Mesendoderm (in vitro differentiated cells): Measurements from ENCODE around the gene LARP4B.

Experiments
- DNase-seq: peaks from one replicate; pipeline ENCODE4 v3.0.0; 2013
- H2AK5ac ChIP-seq: 2 replicates; pipeline ENCODE4 v1.6.1; 2013; ENCODE audit warnings: low read length, inconsistent platforms
- H2BK120ac ChIP-seq: 2 replicates; pipeline ENCODE4 v1.6.1; 2013; ENCODE audit warnings: low read depth, mild to moderate bottlenecking, low read length, moderate library complexity, mixed read lengths
- H2BK15ac ChIP-seq: replicated peaks from 2 replicates; pipeline ENCODE4 v1.6.1; 2013; ENCODE audit warnings: low read depth, mild to moderate bottlenecking, moderate library complexity
- H2BK5ac ChIP-seq: 2 replicates; pipeline ENCODE4 v1.6.1; 2013; ENCODE audit warnings: low read length, inconsistent platforms
- H3K18ac ChIP-seq: 2 replicates; pipeline ENCODE4 v1.6.1; 2013; ENCODE audit warnings: mild to moderate bottlenecking, low read length, mixed read lengths
- H3K23ac ChIP-seq: one replicate; pipeline ENCODE4 v1.6.1; 2013; ENCODE audit warnings: low read length
- H3K27ac ChIP-seq: 2 replicates; pipeline ENCODE4 v1.5.1; 2013; ENCODE audit warnings: low read depth, mild to moderate bottlenecking, inconsistent platforms, low read length, moderate library complexity
- H3K27me3 ChIP-seq: 2 replicates; pipeline ENCODE4 v1.6.1; 2013; ENCODE audit warnings: low read length, control low read depth, mild to moderate bottlenecking, inconsistent platforms; ENCODE audit not compliant: insufficient read depth, poor library complexity
- H3K36me3 ChIP-seq: 2 replicates; pipeline ENCODE4 v1.6.1; 2013; ENCODE audit warnings: low read length, inconsistent platforms; ENCODE audit not compliant: control insufficient read depth, insufficient read depth
- H3K4ac ChIP-seq: one replicate; pipeline ENCODE4 v1.6.1; 2013; ENCODE audit warnings: low read depth, mild to moderate bottlenecking, low read length, moderate library complexity
- H3K4me1 ChIP-seq: 2 replicates; pipeline ENCODE4 v1.6.1; 2013; ENCODE audit warnings: low read depth, low read length, inconsistent platforms; ENCODE audit not compliant: control insufficient read depth
- H3K4me2 ChIP-seq: 2 replicates; pipeline ENCODE4 v1.6.1; 2013; ENCODE audit warnings: low read length
- H3K4me3 ChIP-seq: 2 replicates; pipeline ENCODE4 v1.5.1; 2013; ENCODE audit warnings: mild to moderate bottlenecking, low read length
- H3K56ac ChIP-seq: one replicate; pipeline ENCODE4 v1.6.1; 2013; ENCODE audit warnings: low read length
- H3K79me1 ChIP-seq: 2 replicates; pipeline ENCODE4 v1.6.1; 2013; ENCODE audit warnings: low read length, inconsistent platforms
- H3K79me2 ChIP-seq: 2 replicates; pipeline ENCODE4 v1.6.1; 2013; ENCODE audit warnings: mild to moderate bottlenecking, low read length; ENCODE audit not compliant: control insufficient read depth, insufficient read depth
- H3K9ac ChIP-seq: 2 replicates; pipeline ENCODE4 v1.6.1; 2013; ENCODE audit warnings: low read length, inconsistent platforms
- H4K5ac ChIP-seq: one replicate; pipeline ENCODE4 v1.6.1; 2013; ENCODE audit warnings: low read length
- H4K8ac ChIP-seq: one replicate; pipeline ENCODE4 v1.6.1; 2013; ENCODE audit warnings: low read depth, mild to moderate bottlenecking, control low read depth, low read length, moderate library complexity
- WGBS: extraction: QIAGEN DNeasy Blood & Tissue Kit; methylation state at CpG from one replicate; pipeline ENCODE4 v1.1.7; 2013; ENCODE audit warnings: low lambda C conversion rate, missing lambda C conversion rate; ENCODE audit not compliant: insufficient coverage; ENCODE audit errors: extremely low coverage; 5-methylcytosine and 5-hydroxymethylcytosine counted together

The LARP4B gene

GRCh38 chr10:828191-828590 lies 103.3 kb downstream of the LARP4B start:
- H3K56ac ChIP-seq = no peak overlapping the region
- no peak overlapping the region for H4K8ac ChIP-seq
- no peak overlapping the region for H3K18ac ChIP-seq
- H2BK5ac ChIP-seq = no peak overlapping the region
- H2BK120ac ChIP-seq = no peak overlapping the region
- H3K36me3 ChIP-seq = peaks cover 15% of the 10 kb centered on the region
- H3K79me2 ChIP-seq = no peaks in the 10 kb centered on the region
- H3K9ac ChIP-seq = no peak overlapping the region
- no peak overlapping the region for H4K5ac ChIP-seq
- H3K4me3 ChIP-seq = no peak overlapping the region
- H3K27me3 ChIP-seq = no peaks in the 10 kb centered on the region
- no peak overlapping the region for H3K4me2 ChIP-seq
- H3K79me1 ChIP-seq = peaks cover 13% of the 10 kb centered on the region
- no peak overlapping the region for H2BK15ac ChIP-seq
- H3K27ac ChIP-seq = no peak overlapping the region
- no CpG with 5 or more reads among the region's 9 CpGs for WGBS
- H2AK5ac ChIP-seq = no peak overlapping the region
- no peak overlapping the region for H3K4ac ChIP-seq
- no peaks in the 10 kb centered on the region for H3K4me1 ChIP-seq
- no peak overlapping the region for H3K23ac ChIP-seq
- no peak for DNase-seq

GRCh38 chr10:824946-825345 lies 106.6 kb downstream of the LARP4B start:
- Histone ChIP-seq H3K27ac (no peak overlapping the region), H2BK15ac (no peak overlapping the region), H2BK120ac (no peak overlapping the region), H3K56ac (no peak overlapping the region), H3K27me3 (no peaks in the 10 kb centered on the region), H2BK5ac (no peak overlapping the region), H4K5ac (no peak overlapping the region), H3K79me1 (peaks cover 14% of the 10 kb centered on the region), H3K4me1 (no peaks in the 10 kb centered on the region), H3K9ac (no peak overlapping the region), H3K4ac (no peak overlapping the region), H3K4me2 (no peak overlapping the region), H3K18ac (no peak overlapping the region), H2AK5ac (no peak overlapping the region), H4K8ac (no peak overlapping the region), H3K4me3 (no peak overlapping the region), H3K79me2 (no peaks in the 10 kb centered on the region), H3K23ac (no peak overlapping the region), H3K36me3 (peaks cover 27% of the 10 kb centered on the region)
- WGBS = no CpG with 5 or more reads among the region's 7 CpGs
- no peak for DNase-seq

- no peaks in the 10 kb centered on the region for H3K79me2 ChIP-seq
- no peak overlapping the region for H4K8ac ChIP-seq
- no peak overlapping the region for H2BK15ac ChIP-seq
- no peak overlapping the region for H2AK5ac ChIP-seq
- H3K56ac ChIP-seq = no peak overlapping the region
- H3K18ac ChIP-seq = no peak overlapping the region
- H3K4me1 ChIP-seq = no peaks in the 10 kb centered on the region
- no peak for DNase-seq
- no peak overlapping the region for H3K9ac ChIP-seq
- no peak overlapping the region for H2BK120ac ChIP-seq
- H3K27ac ChIP-seq = no peak overlapping the region
- H3K36me3 ChIP-seq = peaks cover 30% of the 10 kb centered on the region
- H3K27me3 ChIP-seq = no peaks in the 10 kb centered on the region
- WGBS = no CpG with 5 or more reads among the region's 4 CpGs
- no peak overlapping the region for H3K4me3 ChIP-seq
- H2BK5ac ChIP-seq = no peak overlapping the region
- H3K4me2 ChIP-seq = no peak overlapping the region
- H3K79me1 ChIP-seq = peaks cover 14% of the 10 kb centered on the region
- H3K4ac ChIP-seq = no peak overlapping the region
- no peak overlapping the region for H4K5ac ChIP-seq
- H3K23ac ChIP-seq = no peak overlapping the region
These were observed 107.0 kb downstream of the LARP4B start for GRCh38 chr10:824497-824896.

- WGBS = no CpG with 5 or more reads among the region's 12 CpGs
- Histone ChIP-seq H3K79me2 (no peaks in the 10 kb centered on the region), H3K4ac (no peak overlapping the region), H2BK15ac (no peak overlapping the region), H3K9ac (no peak overlapping the region), H2BK5ac (no peak overlapping the region), H3K4me3 (no peak overlapping the region), H3K4me1 (no peaks in the 10 kb centered on the region), H3K27me3 (no peaks in the 10 kb centered on the region), H3K23ac (no peak overlapping the region), H3K18ac (no peak overlapping the region), H4K5ac (no peak overlapping the region), H3K36me3 (peaks cover 33% of the 10 kb centered on the region), H3K56ac (no peak overlapping the region), H2AK5ac (no peak overlapping the region), H3K27ac (no peak overlapping the region), H3K4me2 (no peak overlapping the region), H2BK120ac (no peak overlapping the region), H3K79me1 (peaks cover 9% of the 10 kb centered on the region), H4K8ac (no peak overlapping the region)
- no peak for DNase-seq
These were observed 108.7 kb downstream of the LARP4B start for GRCh38 chr10:822661-823367.

GRCh38 chr10:822197-822596 lies 109.3 kb downstream of the LARP4B start:
- H3K27ac ChIP-seq = no peak overlapping the region
- no peak overlapping the region for H4K8ac ChIP-seq
- no peak overlapping the region for H3K56ac ChIP-seq
- H3K79me2 ChIP-seq = no peaks in the 10 kb centered on the region
- no peak overlapping the region for H3K4me3 ChIP-seq
- H3K4ac ChIP-seq = no peak overlapping the region
- no peak overlapping the region for H3K4me2 ChIP-seq
- H3K23ac ChIP-seq = no peak overlapping the region
- peaks cover 6% of the 10 kb centered on the region for H3K79me1 ChIP-seq
- H2BK15ac ChIP-seq = no peak overlapping the region
- H2BK5ac ChIP-seq = no peak overlapping the region
- no peaks in the 10 kb centered on the region for H3K4me1 ChIP-seq
- DNase-seq = no peak
- H2AK5ac ChIP-seq = no peak overlapping the region
- H3K36me3 ChIP-seq = peaks cover 38% of the 10 kb centered on the region
- no peaks in the 10 kb centered on the region for H3K27me3 ChIP-seq
- H4K5ac ChIP-seq = no peak overlapping the region
- no peak overlapping the region for H3K9ac ChIP-seq
- no peak overlapping the region for H3K18ac ChIP-seq
- WGBS = no CpG with 5 or more reads among the region's 12 CpGs
- H2BK120ac ChIP-seq = no peak overlapping the region

GRCh38 chr10:821322-821721 lies 110.2 kb downstream of the LARP4B start:
- H3K36me3 ChIP-seq = peaks cover 40% of the 10 kb centered on the region
- H4K5ac ChIP-seq = no peak overlapping the region
- H2BK5ac ChIP-seq = no peak overlapping the region
- no peak overlapping the region for H3K9ac ChIP-seq
- no peak for DNase-seq
- no peak overlapping the region for H3K23ac ChIP-seq
- H3K4me1 ChIP-seq = no peaks in the 10 kb centered on the region
- no peak overlapping the region for H3K4me2 ChIP-seq
- H2AK5ac ChIP-seq = no peak overlapping the region
- peaks cover 6% of the 10 kb centered on the region for H3K79me1 ChIP-seq
- no peaks in the 10 kb centered on the region for H3K79me2 ChIP-seq
- H2BK120ac ChIP-seq = no peak overlapping the region
- H3K18ac ChIP-seq = no peak overlapping the region
- WGBS = no CpG with 5 or more reads among the region's 5 CpGs
- H3K27me3 ChIP-seq = no peaks in the 10 kb centered on the region
- H3K4me3 ChIP-seq = no peak overlapping the region
- H3K4ac ChIP-seq = no peak overlapping the region
- H3K56ac ChIP-seq = no peak overlapping the region
- no peak overlapping the region for H3K27ac ChIP-seq
- H2BK15ac ChIP-seq = no peak overlapping the region
- H4K8ac ChIP-seq = no peak overlapping the region
